CD4-positive, CD25-positive, alpha-beta regulatory T cell (primary cell): ENCODE measurements around the gene FNDC11. TPM values are rescaled to one million over a fixed set of nuclear protein-coding genes. Genes with fewer than 3 reads are reported as not detected.

Experiments used
- ATAC-seq, 2 donors: fragments of 150-1000 bp; cut with Tn5 transposase; one replicate each; pipeline ENCODE4 v1.10.0; 2021; ENCODE audit warnings: low read depth in 2 of 2, moderate number of reproducible peaks in 2 of 2, moderate library complexity in 1 of 2
- DNase-seq, 3 donors: peaks; one replicate each; pipeline versions ENCODE4 v3.0.0 to v3.0.0-alpha.2; 2012 to 2022; ENCODE audit warnings: mixed read lengths in 1 of 3
- H3K27ac ChIP-seq: one replicate; pipeline ENCODE4 v1.7.0; 2013; ENCODE audit warnings: mild to moderate bottlenecking, low read length; ENCODE audit not compliant: insufficient read depth, poor library complexity, severe bottlenecking
- H3K27me3 ChIP-seq: one replicate; pipeline ENCODE4 v1.7.0; 2013; ENCODE audit warnings: low read length; ENCODE audit not compliant: control insufficient read depth, insufficient read depth
- H3K36me3 ChIP-seq: one replicate; pipeline ENCODE4 v1.7.0; 2013; ENCODE audit warnings: mild to moderate bottlenecking, low read length, moderate library complexity; ENCODE audit not compliant: control insufficient read depth, insufficient read depth
- H3K4me1 ChIP-seq: 2 replicates; pipeline ENCODE4 v1.7.0; 2013; ENCODE audit warnings: mild to moderate bottlenecking, low read length; ENCODE audit not compliant: insufficient read depth, control insufficient read depth, poor library complexity, severe bottlenecking
- H3K4me3 ChIP-seq: one replicate; pipeline ENCODE4 v1.7.0; 2013; ENCODE audit warnings: low read depth, mild to moderate bottlenecking, low read length, moderate library complexity
- H3K9me3 ChIP-seq, 2 experiments: 1 replicate in 1 of 2; 2 replicates in 1 of 2; pipeline ENCODE4 v1.7.0; 2013; ENCODE audit warnings: low read length in 2 of 2, mild to moderate bottlenecking in 1 of 2, moderate library complexity in 1 of 2; ENCODE audit not compliant: control insufficient read depth in 2 of 2
- H3K27ac Mint-ChIP-seq, 3 donors: one replicate each; pipeline ENCODE4 v1.8.0; 2020 to 2022; ENCODE audit warnings: mild to moderate bottlenecking in 3 of 3, mixed read lengths in 3 of 3, moderate library complexity in 2 of 3
- H3K27me3 Mint-ChIP-seq: one replicate; pipeline ENCODE4 v1.8.0; 2022; ENCODE audit warnings: mild to moderate bottlenecking, mixed read lengths
- H3K36me3 Mint-ChIP-seq: one replicate; pipeline ENCODE4 v1.8.0; 2020; ENCODE audit warnings: mixed read lengths
- H3K4me1 Mint-ChIP-seq, 4 donors: one replicate each; pipeline ENCODE4 v1.8.0; 2020 to 2022; ENCODE audit warnings: mixed read lengths in 4 of 4, mild to moderate bottlenecking in 1 of 4
- H3K4me3 Mint-ChIP-seq, 4 donors: one replicate each; pipeline ENCODE4 v1.8.0; 2020 to 2022; ENCODE audit warnings: mild to moderate bottlenecking in 4 of 4, mixed read lengths in 4 of 4, moderate library complexity in 3 of 4
- H3K9me3 Mint-ChIP-seq, 7 donors: one replicate each; pipeline ENCODE4 v1.8.0; 2020 to 2022; ENCODE audit warnings: mixed read lengths in 7 of 7, mild to moderate bottlenecking in 3 of 7, moderate library complexity in 2 of 7
- polyA plus RNA-seq, 4 donors: library from polyadenylated mRNA; unstranded; fragments of 300-500 nt; fragmentation: Illumina TruSeq; gene quantifications; one replicate each; pipeline ENCODE4 v1.2.3, GENCODE V29; 2021
- total RNA-seq: library from RNA; stranded (reverse); gene quantifications from one replicate; pipeline ENCODE4 v1.2.3, GENCODE V29; 2022

FNDC11 gene
- total and polyA plus RNA-seq, 5 donors from 2014 or later, result 0.07 to 1.5 (median 0.18) TPM

GRCh38 chr20:63538204-63539091 is 15.5 kb upstream of the FNDC11 start:
- Histone ChIP-seq H3K4me3 (no peak overlapping the region), H3K36me3 (no peaks in the 10 kb centered on the region), H3K9me3 (no peaks in the 10 kb centered on the region), H3K27ac (peak overlapping the region; percentile 86), H3K4me1 (peaks cover 23% of the 10 kb centered on the region), H3K27me3 (no peaks in the 10 kb centered on the region)
- Mint-ChIP-seq H3K4me3 (peak overlapping the region; percentile 72 to 84 (median 80)), H3K36me3 (no peaks in the 10 kb centered on the region), H3K27me3 (no peaks in the 10 kb centered on the region), H3K9me3 (no peaks in the 10 kb centered on the region), H3K27ac (peak overlapping the region in 1 of 3 donors; percentile 55), H3K4me1 (peaks cover 0 to 17% (median under 1%) of the 10 kb centered on the region in 4 donors)
- ATAC-seq (no peak), DNase-seq (peak in 2 of 3 donors; percentile 28 to 41)

- Histone ChIP-seq H3K27ac (peak overlapping the region; percentile 86), H3K36me3 (no peaks in the 10 kb centered on the region), H3K9me3 (no peaks in the 10 kb centered on the region), H3K4me3 (no peak overlapping the region), H3K4me1 (peaks cover 23% of the 10 kb centered on the region), H3K27me3 (no peaks in the 10 kb centered on the region)
- Mint-ChIP-seq H3K27me3 (no peaks in the 10 kb centered on the region), H3K27ac (no peak overlapping the region), H3K36me3 (no peaks in the 10 kb centered on the region), H3K9me3 (no peaks in the 10 kb centered on the region), H3K4me3 (peak overlapping the region in 1 of 4 donors; percentile 69), H3K4me1 (peaks cover 2 to 17% (median 5%) of the 10 kb centered on the region in 4 donors)
- DNase-seq, result no peak
- ATAC-seq, result no peak
Observed at GRCh38 chr20:63539092-63539430, 14.9 kb upstream of the FNDC11 start.

- peaks cover 2 to 17% (median 5%) of the 10 kb centered on the region in 4 donors for H3K4me1 Mint-ChIP-seq
- H3K9me3 Mint-ChIP-seq, result no peaks in the 10 kb centered on the region
- Histone ChIP-seq H3K4me3 (no peak overlapping the region), H3K9me3 (no peaks in the 10 kb centered on the region), H3K27ac (no peak overlapping the region), H3K36me3 (no peaks in the 10 kb centered on the region), H3K27me3 (no peaks in the 10 kb centered on the region), H3K4me1 (peaks cover 23% of the 10 kb centered on the region)
- no peak overlapping the region for H3K27ac Mint-ChIP-seq
- no peaks in the 10 kb centered on the region for H3K36me3 Mint-ChIP-seq
- peak overlapping the region in 1 of 4 donors; percentile 69 for H3K4me3 Mint-ChIP-seq
- ATAC-seq (no peak), DNase-seq (no peak)
- no peaks in the 10 kb centered on the region for H3K27me3 Mint-ChIP-seq
Observed at GRCh38 chr20:63539441-63540370, 14.3 kb upstream of the FNDC11 start.

GRCh38 chr20:63540417-63541186 is 13.4 kb upstream of the FNDC11 start:
- Histone ChIP-seq H3K27me3 (no peaks in the 10 kb centered on the region), H3K9me3 (no peaks in the 10 kb centered on the region), H3K4me3 (no peak overlapping the region), H3K27ac (no peak overlapping the region), H3K4me1 (peaks cover 23% of the 10 kb centered on the region), H3K36me3 (no peaks in the 10 kb centered on the region)
- Mint-ChIP-seq H3K27me3 (no peaks in the 10 kb centered on the region), H3K4me1 (peaks cover 2 to 17% (median 7%) of the 10 kb centered on the region in 4 donors), H3K36me3 (no peaks in the 10 kb centered on the region), H3K9me3 (no peaks in the 10 kb centered on the region), H3K27ac (no peak overlapping the region), H3K4me3 (no peak overlapping the region)
- ATAC-seq (no peak), DNase-seq (no peak)

GRCh38 chr20:63541371-63541770 is 12.6 kb upstream of the FNDC11 start:
- Mint-ChIP-seq H3K9me3 (no peaks in the 10 kb centered on the region), H3K27ac (no peak overlapping the region)

GRCh38 chr20:63542031-63542559 is 11.9 kb upstream of the FNDC11 start:
- peaks cover 2 to 12% (median 7%) of the 10 kb centered on the region in 4 donors for H3K4me1 Mint-ChIP-seq
- Histone ChIP-seq H3K4me1 (peaks cover 19% of the 10 kb centered on the region), H3K27ac (no peak overlapping the region), H3K36me3 (no peaks in the 10 kb centered on the region), H3K9me3 (no peaks in the 10 kb centered on the region), H3K4me3 (no peak overlapping the region), H3K27me3 (no peaks in the 10 kb centered on the region)
- no peak overlapping the region for H3K4me3 Mint-ChIP-seq
- no peak for ATAC-seq
- no peaks in the 10 kb centered on the region for H3K36me3 Mint-ChIP-seq
- H3K27ac Mint-ChIP-seq, result no peak overlapping the region
- DNase-seq, result no peak
- H3K9me3 Mint-ChIP-seq, result no peaks in the 10 kb centered on the region
- peaks cover 4% of the 10 kb centered on the region for H3K27me3 Mint-ChIP-seq

More at GRCh38 chr20:63541371-63541770, 12.6 kb upstream of the FNDC11 start:
- no peaks in the 10 kb centered on the region for H3K9me3 ChIP-seq
- H3K27me3 ChIP-seq, result no peaks in the 10 kb centered on the region
- H3K4me3 Mint-ChIP-seq, result no peak overlapping the region
- H3K27me3 Mint-ChIP-seq, result no peaks in the 10 kb centered on the region
- no peak overlapping the region for H3K27ac ChIP-seq
- H3K4me1 Mint-ChIP-seq, result peaks cover 2 to 14% (median 8%) of the 10 kb centered on the region in 4 donors
- ATAC-seq (no peak), DNase-seq (no peak)
- H3K4me1 ChIP-seq, result peaks cover 23% of the 10 kb centered on the region
- H3K36me3 Mint-ChIP-seq, result no peaks in the 10 kb centered on the region
- H3K36me3 ChIP-seq, result no peaks in the 10 kb centered on the region
- no peak overlapping the region for H3K4me3 ChIP-seq

- no peak for DNase-seq
- Mint-ChIP-seq H3K27ac (no peak overlapping the region), H3K4me1 (peaks cover 2 to 12% (median 7%) of the 10 kb centered on the region in 4 donors), H3K9me3 (no peaks in the 10 kb centered on the region), H3K27me3 (peaks cover 4% of the 10 kb centered on the region), H3K4me3 (no peak overlapping the region), H3K36me3 (no peaks in the 10 kb centered on the region)
- Histone ChIP-seq H3K36me3 (no peaks in the 10 kb centered on the region), H3K4me1 (peaks cover 13% of the 10 kb centered on the region), H3K27me3 (no peaks in the 10 kb centered on the region), H3K4me3 (no peak overlapping the region), H3K27ac (no peak overlapping the region), H3K9me3 (no peaks in the 10 kb centered on the region)
- no peak for ATAC-seq
Observed at GRCh38 chr20:63542696-63543095, 11.3 kb upstream of the FNDC11 start.
